Measurements from ENCODE around the gene KLHL29. TPM values are rescaled to one million over a fixed set of nuclear protein-coding genes. Genes with fewer than 3 reads are reported as not detected.

KLHL29 gene
- polyA plus RNA-seq, 1 donor from 2014 or later = 42.4 TPM

GRCh38 chr2:23512778-23513177 lies 127.8 kb downstream of the KLHL29 start:
- Histone ChIP-seq H3K27ac (ENCODE audit: low read length) (no peak overlapping the region), H3K9me2 (ENCODE audit: insufficient read depth, low read length) (no peaks in the 10 kb centered on the region), H3K4me2 (ENCODE audit: low read length) (no peak overlapping the region), H4K20me1 (ENCODE audit: insufficient read depth) (no peaks in the 10 kb centered on the region), H2AFZ (ENCODE audit: low read depth, low read length) (no peak overlapping the region), H3K79me2 (replicated peaks; ENCODE audit: insufficient read depth, low read length) (no peaks in the 10 kb centered on the region), H3K9me3 (ENCODE audit: low read length) (no peaks in the 10 kb centered on the region), H3K4me3 (ENCODE audit: low read length) (no peak overlapping the region), H3K9ac (ENCODE audit: low read length) (no peak overlapping the region), H3F3A (ENCODE audit: insufficient read depth, low read length, poor library complexity, severe bottlenecking) (no peaks in the 10 kb centered on the region), H3K36me3 (ENCODE audit: insufficient read depth, low read length) (no peaks in the 10 kb centered on the region), H3K27me3 (ENCODE audit: insufficient read depth, low read depth, low read length) (no peaks in the 10 kb centered on the region)
- TF ChIP-seq REST (IDR thresholded peaks at IDR 0.05; ENCODE audit: borderline replicate concordance) = no peak
- TF ChIP-seq CTCF (IDR thresholded peaks at IDR 0.05; ENCODE audit: poor library complexity, severe bottlenecking) = no peak
- no peak for TF ChIP-seq SMC3 (conservative IDR thresholded peaks at IDR 0.05; ENCODE audit: poor library complexity)
- no peak for TF ChIP-seq POLR2AphosphoS5 (IDR thresholded peaks at IDR 0.05)

- H2AFZ ChIP-seq (ENCODE audit: low read depth, low read length) = no peak overlapping the region
- no peaks in the 10 kb centered on the region for H3F3A ChIP-seq (ENCODE audit: insufficient read depth, low read length, poor library complexity, severe bottlenecking)
- no peaks in the 10 kb centered on the region for H3K9me3 ChIP-seq (ENCODE audit: low read length)
- no peaks in the 10 kb centered on the region for H3K36me3 ChIP-seq (ENCODE audit: insufficient read depth, low read length)
- H3K27ac ChIP-seq (ENCODE audit: low read length) = peak overlapping the region; percentile 22
- no peak overlapping the region for H3K4me2 ChIP-seq (ENCODE audit: low read length)
- no peaks in the 10 kb centered on the region for H4K20me1 ChIP-seq (ENCODE audit: insufficient read depth)
- H3K4me3 ChIP-seq (ENCODE audit: low read length) = peak overlapping the region; percentile 19
- no peaks in the 10 kb centered on the region for H3K79me2 ChIP-seq (replicated peaks; ENCODE audit: insufficient read depth, low read length)
- H3K27me3 ChIP-seq (ENCODE audit: insufficient read depth, low read depth, low read length) = no peaks in the 10 kb centered on the region
- H3K9ac ChIP-seq (ENCODE audit: low read length) = no peak overlapping the region
- TF ChIP-seq SMC3 (conservative IDR thresholded peaks at IDR 0.05; ENCODE audit: poor library complexity) = no peak
- no peak for TF ChIP-seq EZH2 (IDR thresholded peaks at IDR 0.05; ENCODE audit: borderline replicate concordance, insufficient read depth, low read length, poor library complexity, severe bottlenecking)
- TF ChIP-seq POLR2AphosphoS5 (IDR thresholded peaks at IDR 0.05) = no peak
- TF ChIP-seq TAF1 (IDR thresholded peaks at IDR 0.05; ENCODE audit: low read depth) = no peak
- TF ChIP-seq RAD21 (conservative IDR thresholded peaks at IDR 0.05) = no peak
- no peak for TF ChIP-seq REST (IDR thresholded peaks at IDR 0.05; ENCODE audit: borderline replicate concordance)
- TF ChIP-seq CTCF (IDR thresholded peaks at IDR 0.05; ENCODE audit: poor library complexity, severe bottlenecking) = no peak
- no peak for TF ChIP-seq EP300 (conservative IDR thresholded peaks at IDR 0.05; ENCODE audit: poor library complexity, severe bottlenecking)
- TF ChIP-seq MXI1 (conservative IDR thresholded peaks at IDR 0.05; ENCODE audit: poor library complexity, severe bottlenecking) = no peak
- no peaks in the 10 kb centered on the region for H3K9me2 ChIP-seq (ENCODE audit: insufficient read depth, low read length)
Measured at GRCh38 chr2:23513245-23513871, 128.4 kb downstream of the KLHL29 start.
